NK-92 treated with Interleukin-12 subunit alpha and Interleukin-12 subunit beta, amount 100 ng/mL, for 24 hours (cell line): ENCODE results near the gene GRIK1.

Experiments
- DNase-seq: peaks from one replicate; lab custom pipeline; 2025; lab: John Stamatoyannopoulos, UW

GRIK1 gene

DNA sequence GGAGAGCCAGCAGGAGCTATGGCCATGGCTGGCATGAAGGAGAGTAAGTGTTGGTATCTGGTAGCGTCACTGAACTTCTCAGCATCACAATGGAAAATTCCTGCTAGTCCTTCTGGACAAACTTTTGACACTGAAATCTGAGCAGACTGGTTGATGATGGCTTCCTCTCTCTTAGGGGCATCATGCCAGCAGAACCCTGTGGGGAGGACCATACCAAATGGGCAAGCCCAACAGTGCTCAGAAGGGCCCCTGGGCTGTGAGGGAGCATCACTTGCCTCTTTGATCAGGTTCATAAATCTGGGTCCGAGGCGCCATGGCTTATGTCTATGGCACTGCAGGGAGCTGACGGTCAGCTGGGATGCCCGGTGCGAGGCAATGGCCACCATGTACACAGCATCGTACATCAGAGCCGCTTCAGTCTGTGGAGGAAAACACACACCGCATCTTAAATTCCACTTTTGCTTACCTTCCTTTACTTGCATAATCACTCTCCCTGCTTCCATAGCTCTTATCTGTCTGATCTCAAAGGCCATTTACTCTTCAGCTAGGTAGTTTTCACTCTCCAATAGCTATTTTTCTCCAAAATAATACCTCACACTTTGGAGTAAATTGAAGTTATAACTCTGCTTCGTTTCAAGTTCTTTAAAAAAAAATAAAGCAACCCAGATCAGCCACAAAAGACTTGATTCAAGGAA lies 297.1 kb downstream of the GRIK1 start:
- DNase-seq: no peak

DNA sequence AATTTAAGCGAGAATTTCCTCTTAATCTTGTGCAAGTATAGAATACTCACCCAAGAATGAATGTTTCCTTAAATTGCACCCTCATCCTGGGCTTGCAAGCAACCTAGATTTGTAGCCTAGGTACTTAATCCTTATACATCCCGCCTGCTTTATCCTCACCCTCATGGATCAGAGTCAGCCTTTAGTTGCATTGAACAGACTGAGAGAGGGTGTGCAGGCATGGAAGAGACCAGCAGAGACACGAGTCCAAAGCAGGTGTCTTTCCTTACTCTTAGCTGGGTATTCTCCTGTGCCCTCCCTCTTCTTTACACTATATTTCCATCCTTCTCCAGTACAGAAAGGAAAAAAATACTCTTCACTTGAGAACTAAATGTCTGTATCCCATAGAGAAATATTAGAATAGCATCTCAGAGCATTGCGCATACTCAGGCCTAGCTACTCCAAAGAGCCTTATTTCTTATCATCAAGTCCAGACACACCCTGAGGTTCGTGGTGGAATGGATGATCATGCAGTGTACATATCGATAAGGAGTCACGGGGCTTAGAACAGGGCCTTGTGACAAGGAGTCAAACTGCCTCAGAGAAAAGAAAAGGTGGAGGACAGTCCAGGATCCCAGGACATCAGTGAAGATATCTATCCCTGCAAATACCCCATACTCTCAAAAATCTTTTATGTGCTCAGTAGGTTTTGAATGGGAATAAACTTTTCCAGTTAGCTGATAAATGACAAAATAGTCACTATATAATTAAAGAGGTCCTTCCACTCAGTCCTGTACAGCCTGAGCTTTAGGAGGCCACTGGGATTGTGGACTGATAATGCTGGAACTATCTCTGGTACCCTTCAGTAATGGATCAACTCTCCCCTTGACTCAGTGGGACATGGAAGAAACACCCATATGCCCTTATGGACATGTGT lies 297.9 kb downstream of the GRIK1 start:
- DNase-seq: no peak

DNA sequence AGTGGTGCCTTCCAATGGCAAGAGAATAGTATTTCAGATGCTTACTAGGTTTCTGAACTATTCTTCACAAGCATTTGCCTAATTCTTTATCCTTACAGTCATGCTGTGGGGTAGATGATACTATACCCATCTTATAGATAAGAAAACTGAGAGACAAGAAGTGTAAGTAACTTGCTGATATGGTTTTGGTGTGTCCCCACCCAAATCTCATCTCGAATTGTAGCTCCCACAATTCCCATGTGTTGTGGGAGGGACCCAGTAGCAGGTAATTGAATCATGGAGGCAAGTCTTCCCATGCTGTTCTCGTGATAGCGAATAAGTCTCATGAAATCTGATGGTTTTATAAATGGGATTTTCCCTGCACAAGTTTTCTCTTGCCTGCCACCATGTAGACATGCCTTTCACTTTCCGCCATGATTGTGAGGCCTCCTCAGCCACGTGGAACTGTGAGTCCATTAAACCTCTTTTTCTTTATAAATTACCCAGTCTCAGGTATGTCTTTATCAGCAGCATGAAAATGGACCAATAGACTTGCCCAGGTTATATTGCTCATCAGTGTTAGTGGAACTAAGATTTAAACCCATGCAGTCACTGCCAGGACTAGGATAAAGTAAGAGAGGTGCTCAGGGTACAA lies 298.7 kb downstream of the GRIK1 start:
- DNase-seq: no peak

DNA sequence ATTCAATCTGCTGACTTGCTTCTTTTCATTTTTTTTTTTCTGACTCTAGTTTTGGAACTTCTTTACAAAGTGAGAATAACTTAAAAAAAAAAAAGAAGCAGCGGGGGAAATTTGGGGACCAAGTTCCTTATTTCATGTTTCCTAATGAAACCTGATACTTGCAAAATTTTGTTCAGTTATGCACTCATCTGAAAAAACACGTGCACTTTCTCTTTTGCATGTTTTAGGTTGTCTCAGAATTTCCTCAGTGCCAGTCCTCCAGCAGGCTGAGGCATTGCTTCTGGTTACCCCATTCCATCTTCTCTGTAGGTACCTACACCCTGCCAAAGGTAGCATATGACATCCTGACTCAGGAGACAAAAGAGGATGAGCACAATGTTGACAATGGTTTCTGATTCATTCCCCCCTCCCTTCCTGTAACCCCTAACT lies 299.7 kb downstream of the GRIK1 start:
- no peak for DNase-seq

DNA sequence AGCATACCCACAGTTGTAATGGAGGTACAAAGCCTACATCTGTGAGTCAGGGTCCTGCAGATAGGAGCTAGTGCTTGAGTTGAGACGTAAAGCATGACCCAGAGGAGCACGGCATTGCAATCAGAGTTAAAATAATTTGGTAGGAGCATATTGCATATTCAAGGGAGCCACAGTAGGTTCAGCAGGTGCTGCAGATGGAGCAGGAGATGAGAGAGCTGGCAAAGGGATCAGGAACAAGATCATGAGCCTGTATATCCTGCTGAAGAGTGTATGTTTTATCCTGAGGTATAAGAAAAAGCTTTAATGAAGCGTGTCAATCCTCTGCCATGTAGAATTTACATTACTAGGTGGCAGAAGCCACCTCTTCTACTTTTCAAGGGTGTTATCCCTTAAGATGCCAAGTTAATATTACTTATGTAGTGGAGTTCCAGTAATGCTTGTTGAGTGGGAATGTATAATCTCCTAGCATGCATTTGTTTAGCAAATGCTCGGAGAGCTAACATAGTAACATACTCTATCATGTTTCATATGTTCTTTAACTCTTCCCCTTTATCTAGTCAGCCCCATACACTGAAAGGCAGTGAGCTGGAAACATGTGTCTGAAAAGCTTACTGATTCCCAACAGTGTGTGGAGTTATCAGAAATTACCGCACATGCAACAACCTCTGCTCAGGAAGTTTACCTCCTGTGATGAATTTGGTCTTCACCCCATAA lies 300.3 kb downstream of the GRIK1 start:
- no peak for DNase-seq

DNA sequence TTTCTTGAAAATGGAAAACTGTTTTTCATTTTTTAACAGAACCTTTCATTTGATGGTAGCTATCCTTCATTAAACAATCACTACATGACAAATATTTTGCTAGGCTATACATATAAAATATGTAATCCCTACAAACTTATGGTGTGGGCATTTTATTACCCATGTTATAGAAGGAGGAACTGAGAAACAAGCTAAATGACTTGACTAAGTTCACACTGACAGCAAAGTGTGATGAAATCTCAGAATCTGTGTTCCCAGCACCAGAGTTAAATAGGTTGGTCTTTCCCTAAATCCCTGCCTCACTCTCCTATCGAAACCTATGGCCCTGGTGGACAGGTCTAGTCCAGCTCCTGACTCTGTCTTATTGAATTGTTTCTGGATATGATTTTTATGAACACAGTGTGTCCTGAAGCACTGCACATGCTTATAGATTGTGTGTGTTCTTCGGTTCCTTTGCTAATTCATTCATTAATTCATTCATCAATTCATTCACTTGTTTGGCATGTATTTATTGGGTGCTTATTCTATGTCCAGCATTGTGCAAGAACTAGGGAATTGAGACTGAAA lies 301.0 kb downstream of the GRIK1 start:
- no peak for DNase-seq

DNA sequence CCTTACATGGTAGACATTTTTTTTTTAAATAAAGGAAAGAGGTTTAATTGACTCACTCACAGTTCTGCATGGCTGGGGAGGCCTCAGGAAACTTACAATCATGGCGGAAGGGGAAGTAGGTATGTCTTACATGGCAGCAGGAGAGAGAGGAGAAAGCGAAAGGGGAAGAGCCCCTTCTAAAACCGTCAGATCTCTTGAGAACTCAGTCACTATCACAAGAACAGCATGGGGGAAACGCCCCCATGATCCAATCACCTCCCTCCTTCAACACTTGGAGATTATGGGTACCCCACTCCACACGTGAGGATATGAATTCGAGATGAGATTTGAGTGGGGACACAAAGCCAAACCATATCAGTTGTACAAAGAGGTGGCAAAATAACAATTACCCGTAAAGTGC lies 301.7 kb downstream of the GRIK1 start:
- DNase-seq: no peak

DNA sequence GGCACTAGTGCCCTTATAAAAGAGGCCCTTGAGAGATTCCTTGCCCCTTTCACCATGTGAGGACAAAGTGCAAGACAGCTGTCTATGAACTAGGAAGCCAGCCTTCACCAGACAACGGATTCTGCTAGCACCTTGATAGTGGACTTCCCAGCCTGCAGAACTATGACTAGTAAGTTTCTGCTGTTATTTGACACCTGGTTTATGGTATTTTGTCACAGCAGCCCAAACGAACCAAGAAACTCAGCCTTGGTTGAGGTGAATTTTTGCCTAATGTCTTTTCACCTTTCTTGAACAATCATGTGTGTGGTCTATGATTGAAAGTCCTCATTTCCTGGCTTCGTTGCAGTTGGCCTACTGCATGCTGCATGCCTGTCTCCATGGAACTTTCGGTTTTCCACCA lies 302.2 kb downstream of the GRIK1 start:
- DNase-seq: no peak

DNA sequence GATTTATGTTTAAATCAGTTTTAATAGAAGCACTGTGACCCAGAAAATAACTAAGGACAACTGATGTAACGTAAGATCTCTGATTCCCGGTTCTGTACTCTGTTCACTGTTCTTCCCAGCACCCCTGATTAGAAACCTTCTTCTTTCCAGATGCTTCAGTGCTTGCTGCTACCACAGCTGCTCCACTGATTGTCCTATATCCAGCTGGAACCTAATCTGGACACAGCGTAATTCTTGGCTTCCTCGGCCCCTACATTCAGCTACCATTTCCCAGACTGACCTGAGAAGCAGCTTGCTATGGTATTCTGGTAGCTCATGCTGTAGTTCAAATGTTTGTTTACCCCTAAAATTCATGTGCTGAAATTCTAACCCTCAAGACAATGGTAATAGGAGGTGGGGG lies 302.7 kb downstream of the GRIK1 start:
- DNase-seq: no peak

DNA sequence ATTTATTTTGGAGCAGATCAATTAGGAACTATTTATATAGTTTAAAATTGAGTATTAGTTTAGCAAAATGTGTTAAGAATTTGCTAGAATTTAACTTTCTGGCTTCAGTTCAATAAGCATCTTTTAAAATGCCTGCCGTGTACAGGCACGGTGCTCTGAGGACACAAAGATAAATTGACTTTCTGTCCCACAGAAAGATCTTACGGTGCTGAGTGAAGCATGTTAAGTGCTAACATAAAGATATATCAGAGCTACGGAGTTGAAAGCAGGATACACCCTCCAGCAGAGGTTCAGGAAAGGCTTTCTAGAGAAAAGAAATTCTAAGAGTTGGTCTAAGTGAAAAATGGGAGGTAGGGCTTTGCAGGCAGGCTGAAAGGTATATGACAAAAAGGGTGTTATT lies 305.4 kb downstream of the GRIK1 start:
- no peak for DNase-seq

DNA sequence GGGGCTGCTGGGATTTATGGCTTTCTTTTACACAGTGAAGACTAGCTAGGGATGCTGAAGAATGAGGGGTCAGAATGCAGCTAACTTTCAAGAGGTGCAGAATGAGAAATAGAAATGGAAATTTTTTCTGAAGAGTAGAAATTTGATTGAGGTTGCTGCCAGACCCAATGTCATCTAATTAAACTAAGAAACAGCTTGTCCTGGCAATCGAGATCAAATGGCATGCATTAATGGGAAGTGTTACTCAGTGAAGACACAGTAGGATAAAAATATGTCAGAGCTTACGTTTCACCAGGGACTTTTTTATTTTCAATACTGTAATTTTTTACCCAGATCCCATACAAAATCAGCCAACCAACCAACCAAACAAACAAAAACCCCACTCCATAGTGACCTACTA lies 306.0 kb downstream of the GRIK1 start:
- no peak for DNase-seq

DNA sequence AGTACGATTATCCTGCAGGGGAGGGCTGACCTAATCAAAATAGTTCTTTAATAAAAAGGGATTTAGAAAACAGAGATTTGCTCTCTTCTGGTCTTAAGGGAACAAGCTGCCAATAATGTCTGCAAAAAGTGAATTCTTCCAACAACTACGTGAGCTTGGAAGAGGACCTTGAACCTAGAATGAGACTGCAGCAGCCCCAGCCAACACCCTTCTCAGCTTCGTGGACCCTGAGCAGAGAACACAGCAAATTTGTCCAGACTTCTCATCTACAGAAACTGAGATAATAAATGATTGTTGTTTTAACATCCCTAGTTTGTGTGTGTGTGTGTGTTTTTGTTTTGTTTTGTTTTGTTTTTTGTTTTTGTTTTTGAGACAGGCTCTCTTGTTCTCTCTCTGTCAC lies 309.4 kb downstream of the GRIK1 start:
- no peak for DNase-seq

DNA sequence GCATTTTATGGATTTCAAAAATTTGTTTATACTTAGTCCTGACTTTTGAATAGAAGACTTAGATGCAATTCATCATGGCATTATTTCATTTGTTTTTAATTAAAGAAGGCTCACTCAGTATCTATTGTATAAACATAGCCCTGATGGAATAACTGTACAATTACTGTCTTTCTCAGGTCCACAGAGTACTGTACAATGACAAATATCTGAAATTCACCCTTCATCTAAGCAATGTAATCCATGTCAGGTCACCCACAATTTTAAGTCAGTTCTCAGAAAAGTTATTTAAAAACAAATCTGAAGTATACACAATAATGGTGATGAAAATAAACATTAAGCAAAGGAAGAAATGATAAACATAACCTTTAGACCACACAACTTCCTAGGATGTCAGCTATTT lies 311.9 kb downstream of the GRIK1 start:
- DNase-seq: no peak

DNA sequence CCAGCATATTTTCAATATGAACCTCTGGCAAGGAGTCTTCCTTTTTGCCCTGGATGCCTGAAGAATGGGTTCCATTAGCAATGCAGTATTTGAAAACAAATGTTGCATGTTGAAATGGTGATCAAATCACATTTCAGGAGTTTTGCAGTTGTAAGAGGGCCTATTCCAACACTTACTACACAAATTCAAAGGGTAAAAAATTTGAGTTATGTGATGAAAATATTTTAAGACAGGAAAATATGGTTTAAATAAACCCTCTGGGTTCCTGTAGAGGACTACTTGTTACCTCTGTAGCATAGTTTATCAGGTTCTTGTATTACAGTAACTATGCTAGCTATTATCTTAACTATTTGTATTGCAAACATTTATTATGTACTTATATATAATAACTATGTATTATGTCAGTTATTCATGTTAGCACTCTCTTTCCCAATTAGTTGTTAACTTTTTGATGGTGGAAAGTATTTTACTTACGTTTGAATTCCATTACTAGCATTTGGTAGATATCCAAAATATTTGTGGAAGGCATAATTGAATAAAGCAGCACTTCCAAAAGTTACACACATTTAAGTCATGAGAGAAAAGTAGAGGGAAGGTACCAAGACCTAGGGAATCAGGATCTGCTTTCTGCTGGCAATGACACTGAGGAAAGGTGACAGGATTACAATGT lies 312.9 kb downstream of the GRIK1 start:
- DNase-seq: no peak

DNA sequence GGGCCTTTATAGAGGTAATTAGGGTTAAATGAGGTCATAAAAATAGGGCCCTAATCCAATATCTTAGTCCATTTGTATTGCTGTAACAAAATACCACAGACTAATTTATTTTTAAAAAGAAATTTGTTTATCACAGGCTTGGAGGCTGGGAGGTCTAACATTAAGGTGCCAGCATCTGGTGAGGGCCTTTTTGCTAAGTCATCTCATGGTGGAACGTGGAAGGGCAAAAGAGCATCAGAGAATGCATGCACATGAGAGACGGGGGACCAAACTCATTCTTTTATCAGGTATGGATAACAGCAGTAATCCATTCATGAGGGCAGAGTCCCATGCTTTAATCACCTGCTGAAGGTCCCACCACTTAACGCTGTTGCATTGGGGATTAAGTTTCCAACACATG lies 313.8 kb downstream of the GRIK1 start:
- no peak for DNase-seq

DNA sequence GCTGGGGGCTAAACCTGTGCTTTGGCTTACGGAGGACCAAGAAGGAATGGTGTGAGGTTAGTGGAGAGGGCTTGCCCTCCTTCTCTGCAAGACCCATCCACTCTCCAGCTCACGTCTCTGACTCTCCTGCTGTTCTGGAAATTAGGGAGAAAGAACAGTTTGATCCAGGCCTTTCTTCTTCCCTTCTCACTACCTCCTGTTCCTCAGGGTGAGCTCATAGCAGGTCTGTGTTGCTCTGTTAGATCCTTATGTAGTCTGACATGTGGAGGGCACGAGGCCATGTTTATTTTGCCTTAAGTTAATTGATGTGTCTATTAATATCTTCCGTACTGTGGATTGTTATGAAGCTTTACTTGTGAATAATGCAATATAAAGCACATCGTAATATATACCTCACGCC lies 315.0 kb downstream of the GRIK1 start:
- DNase-seq: no peak

DNA sequence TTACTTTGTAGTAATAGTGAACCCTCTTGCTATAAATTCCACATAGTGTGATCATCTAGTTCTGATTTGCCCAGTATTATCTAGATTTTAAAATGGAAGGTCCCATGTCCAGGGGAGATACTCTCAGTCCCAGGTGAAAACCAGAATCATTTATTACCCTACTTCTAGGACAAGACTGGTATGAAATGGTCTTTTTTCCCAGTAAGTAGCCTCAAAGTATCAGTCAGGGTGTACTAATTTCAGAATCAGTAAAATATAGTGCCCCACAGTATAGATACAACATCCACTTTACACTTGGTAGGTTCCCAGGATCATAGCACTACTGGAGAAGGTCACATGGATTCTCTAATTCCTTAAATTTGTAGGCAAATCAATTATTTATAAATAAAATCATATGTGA lies 318.3 kb downstream of the GRIK1 start:
- DNase-seq: no peak

DNA sequence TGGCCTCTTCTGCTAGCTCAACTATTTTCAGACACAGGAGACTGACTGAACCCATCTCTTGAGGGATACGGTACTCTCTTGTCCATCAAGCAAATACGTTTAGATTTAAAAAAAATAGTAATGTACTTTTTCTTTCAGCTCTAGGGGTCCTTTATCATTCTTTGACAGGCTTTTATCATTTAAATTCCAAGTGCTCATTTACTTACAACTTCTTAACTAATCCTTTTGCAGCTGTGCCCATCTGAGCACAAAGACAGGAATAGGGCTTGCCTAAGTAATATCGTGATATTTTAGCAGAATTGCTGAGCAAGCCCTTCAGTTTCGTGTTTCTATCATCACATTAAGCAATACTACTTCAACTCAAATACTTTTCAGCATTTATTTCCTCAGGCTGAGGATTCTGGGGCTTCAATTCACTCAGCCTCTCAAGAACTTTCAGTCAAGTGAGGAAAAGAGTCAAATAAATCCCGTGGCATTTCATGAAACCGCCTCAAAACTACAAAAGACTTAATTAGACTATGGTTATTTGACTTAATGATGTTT lies 323.5 kb downstream of the GRIK1 start:
- DNase-seq: no peak

DNA sequence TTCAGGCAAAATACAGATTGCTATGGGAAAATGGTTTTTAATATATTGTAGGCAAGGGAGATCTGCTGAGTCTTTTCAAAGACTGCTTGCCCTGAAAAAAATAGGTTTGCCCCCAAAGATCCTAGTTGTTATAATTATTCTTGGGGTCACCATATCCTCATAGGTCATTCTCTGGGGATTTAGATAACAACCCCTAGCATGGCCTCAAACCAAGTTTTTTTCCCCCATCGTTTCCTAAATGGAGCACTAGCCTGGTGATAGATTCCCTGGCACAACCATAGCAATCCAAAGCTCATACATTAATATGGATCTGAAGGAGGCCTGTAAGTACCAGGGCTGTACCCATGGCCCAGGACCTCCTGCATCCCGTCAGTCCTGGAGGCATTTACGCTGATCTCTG lies 325.9 kb downstream of the GRIK1 start:
- no peak for DNase-seq

DNA sequence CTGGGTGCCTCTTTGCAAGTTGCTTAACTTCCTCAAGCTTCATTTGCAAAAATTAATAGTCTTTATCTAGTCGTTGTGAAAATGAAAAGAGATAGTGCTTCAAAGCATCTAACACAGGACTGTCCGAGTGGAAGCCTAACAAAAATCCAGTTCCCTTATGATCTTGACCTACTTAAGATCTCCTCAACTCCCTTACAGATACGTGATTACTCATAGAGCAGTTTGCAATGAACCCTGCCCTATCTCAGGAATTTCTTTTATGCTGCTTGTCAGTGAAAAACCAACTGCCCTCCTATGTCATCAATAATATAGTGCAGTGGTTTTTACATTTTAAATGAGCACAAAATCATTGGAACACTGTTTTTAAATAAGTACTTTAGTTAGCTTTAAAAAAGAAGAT lies 326.8 kb downstream of the GRIK1 start:
- no peak for DNase-seq

DNA sequence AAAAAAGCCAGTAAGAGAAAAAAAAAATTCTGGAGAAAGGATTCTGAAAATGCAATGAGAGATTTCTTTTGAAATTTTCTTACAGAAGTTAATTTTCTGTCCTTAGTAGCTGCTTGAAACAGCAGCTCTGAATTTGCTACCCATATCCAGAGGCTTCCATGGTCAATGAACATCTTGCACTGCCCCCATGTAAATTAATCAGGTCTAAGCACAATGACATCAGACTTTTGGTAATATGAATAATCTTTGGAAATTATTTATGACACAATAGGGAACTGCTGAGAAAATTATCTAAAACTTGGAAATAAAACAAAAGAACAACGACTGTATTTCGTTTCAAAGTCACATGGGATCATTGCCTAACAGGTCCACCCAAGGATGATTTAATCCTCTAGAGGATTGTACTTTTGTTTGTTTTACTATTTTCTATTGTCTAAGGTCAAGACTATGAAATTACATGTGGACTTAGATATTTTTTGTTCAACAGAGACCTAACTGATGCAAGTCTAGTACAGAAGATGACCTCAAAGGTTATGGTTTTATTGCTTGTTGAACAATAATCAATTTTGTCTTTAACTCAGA lies 328.9 kb downstream of the GRIK1 start:
- DNase-seq: no peak
